ENCODE results near the gene TBPL2. TPM values are rescaled to one million over a fixed set of nuclear protein-coding genes. Genes with fewer than 3 reads are reported as not detected.
"Not testable (repeated sequence)": the region's sequence is repeated elsewhere in the genome, so short reads cannot be mapped to it uniquely, and the experiment has no call there.

The TBPL2 gene
- total RNA-seq, 6 experiments from 2014 or later = not detected

DNA sequence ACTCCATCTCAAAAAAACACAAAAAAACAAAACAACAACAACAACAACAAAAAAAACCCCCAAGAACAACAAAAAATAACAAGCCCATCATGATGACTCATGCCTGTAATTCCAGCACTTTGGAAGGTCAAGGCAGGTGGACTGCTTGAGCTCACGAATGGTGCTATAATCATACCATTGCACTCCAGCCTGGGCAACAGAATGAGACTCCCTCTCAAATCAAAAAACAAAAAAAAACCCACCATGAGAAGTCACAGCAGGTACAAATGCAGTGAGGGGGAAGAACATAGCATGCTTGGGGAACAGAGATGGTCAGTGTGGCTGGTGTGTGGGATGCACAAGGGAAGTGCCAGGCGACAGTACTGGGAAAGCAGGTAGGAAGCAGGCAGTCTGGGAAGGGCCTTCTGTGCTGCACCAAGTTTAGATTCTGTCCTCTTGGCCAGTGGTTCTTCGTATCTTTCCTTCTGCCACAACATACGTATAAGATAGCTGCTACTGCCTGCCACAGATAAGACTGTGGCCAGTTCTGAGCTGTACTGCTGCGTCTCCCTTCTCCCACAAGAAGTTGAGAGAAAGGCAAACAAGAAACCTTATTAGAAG, 56.8 kb downstream of the TBPL2 start:
- H3K4me1 Mint-ChIP-seq (ENCODE audit: low read depth) = peaks cover 57% of the 10 kb centered on the region
- TF ChIP-seq, protein P1, sequence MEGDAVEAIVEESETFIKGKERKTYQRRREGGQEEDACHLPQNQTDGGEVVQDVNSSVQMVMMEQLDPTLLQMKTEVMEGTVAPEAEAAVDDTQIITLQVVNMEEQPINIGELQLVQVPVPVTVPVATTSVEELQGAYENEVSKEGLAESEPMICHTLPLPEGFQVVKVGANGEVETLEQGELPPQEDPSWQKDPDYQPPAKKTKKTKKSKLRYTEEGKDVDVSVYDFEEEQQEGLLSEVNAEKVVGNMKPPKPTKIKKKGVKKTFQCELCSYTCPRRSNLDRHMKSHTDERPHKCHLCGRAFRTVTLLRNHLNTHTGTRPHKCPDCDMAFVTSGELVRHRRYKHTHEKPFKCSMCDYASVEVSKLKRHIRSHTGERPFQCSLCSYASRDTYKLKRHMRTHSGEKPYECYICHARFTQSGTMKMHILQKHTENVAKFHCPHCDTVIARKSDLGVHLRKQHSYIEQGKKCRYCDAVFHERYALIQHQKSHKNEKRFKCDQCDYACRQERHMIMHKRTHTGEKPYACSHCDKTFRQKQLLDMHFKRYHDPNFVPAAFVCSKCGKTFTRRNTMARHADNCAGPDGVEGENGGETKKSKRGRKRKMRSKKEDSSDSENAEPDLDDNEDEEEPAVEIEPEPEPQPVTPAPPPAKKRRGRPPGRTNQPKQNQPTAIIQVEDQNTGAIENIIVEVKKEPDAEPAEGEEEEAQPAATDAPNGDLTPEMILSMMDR (IDR thresholded peaks at IDR 0.05) = no peak
- peak overlapping the region; percentile 81 for H3K27ac Mint-ChIP-seq
- peak overlapping the region; percentile 82 for H3K4me3 Mint-ChIP-seq
- peaks cover 45% of the 10 kb centered on the region for H3K36me3 Mint-ChIP-seq (ENCODE audit: low read depth)
- peaks cover 2% of the 10 kb centered on the region; the same call in 1 of the 2 replicates for H3K27me3 Mint-ChIP-seq (ENCODE audit: insufficient read depth)
- no peaks in the 10 kb centered on the region for H3K9me3 Mint-ChIP-seq
- no peak for DNase-seq

DNA sequence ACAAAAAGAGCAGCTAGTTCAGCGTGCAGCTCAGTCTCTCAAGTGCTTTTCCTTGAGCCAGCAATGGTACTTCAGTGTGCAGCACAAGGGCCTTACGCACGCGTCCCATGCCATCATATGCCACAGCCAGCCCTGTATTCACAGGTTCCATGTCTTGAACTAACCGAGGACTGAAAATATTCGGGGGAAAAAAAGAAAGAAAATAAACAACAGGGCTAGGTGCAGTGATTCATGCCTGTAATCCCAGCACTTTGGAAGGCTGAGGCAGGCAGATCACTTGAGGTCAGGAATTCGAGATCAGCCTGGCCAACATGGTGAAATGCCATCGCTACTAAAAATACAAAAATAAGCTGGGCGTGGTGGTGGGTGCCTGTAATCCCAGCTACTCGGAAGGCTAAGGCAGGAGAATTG, 57.4 kb downstream of the TBPL2 start:
- H3K27ac Mint-ChIP-seq = peak overlapping the region; percentile 81
- not testable (repeated sequence) for H3K27me3 Mint-ChIP-seq (ENCODE audit: insufficient read depth); H3K9me3 Mint-ChIP-seq
- peaks cover 42% of the 10 kb centered on the region for H3K36me3 Mint-ChIP-seq (ENCODE audit: low read depth)
- H3K4me3 Mint-ChIP-seq = peak overlapping the region; percentile 82
- H3K4me1 Mint-ChIP-seq (ENCODE audit: low read depth) = peaks cover 51% of the 10 kb centered on the region
- peak; percentile 54 for DNase-seq

DNA sequence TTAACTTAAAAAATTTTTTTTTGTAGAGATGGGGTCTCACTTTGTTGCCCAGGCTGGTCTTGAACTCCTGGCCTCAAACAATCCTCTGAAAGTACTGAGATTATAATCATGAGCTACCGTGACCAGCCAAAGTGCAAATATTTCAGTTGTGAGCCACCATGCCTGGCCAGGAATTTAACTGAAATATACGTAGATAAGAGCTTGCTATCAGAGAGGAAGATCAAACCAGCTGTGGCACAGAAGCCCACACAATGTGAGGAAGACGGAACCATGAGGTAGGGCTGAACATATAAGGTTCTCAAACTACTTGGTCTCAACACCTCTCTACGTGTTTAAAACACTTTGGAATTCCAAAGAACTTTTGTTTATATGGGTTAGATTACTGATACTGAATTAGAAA, 57.9 kb downstream of the TBPL2 start:
- H3K4me3 Mint-ChIP-seq = peak overlapping the region; percentile 13; the same call in 1 of the 2 replicates
- peaks cover 38% of the 10 kb centered on the region for H3K36me3 Mint-ChIP-seq (ENCODE audit: low read depth)
- TF ChIP-seq, protein P1 (IDR thresholded peaks at IDR 0.05) = no peak
- peak overlapping the region; percentile 81 for H3K27ac Mint-ChIP-seq
- no peaks in the 10 kb centered on the region for H3K9me3 Mint-ChIP-seq
- H3K4me1 Mint-ChIP-seq (ENCODE audit: low read depth) = peaks cover 47% of the 10 kb centered on the region
- H3K27me3 Mint-ChIP-seq (ENCODE audit: insufficient read depth) = peaks cover under 1% of the 10 kb centered on the region; the same call in 1 of the 2 replicates
- DNase-seq = peak; percentile 51

DNA sequence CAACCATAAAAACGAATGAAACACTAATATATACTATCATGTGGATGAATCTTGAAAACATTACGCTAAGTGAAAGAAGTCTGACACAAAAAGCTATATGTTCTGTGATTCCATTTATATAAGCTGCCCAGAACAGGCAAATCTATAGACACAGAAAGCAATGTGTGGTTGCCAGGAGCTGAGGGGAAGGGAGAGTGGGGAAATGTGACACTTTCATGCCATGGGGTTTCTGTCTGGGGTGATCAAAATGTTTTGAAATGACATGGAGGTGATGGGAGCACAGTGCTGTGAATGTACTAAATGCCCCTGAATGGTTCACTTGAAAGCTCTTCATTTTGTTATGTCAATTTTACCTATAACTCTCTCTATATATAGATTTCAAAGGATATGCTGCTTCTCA, 58.9 kb downstream of the TBPL2 start:
- Mint-ChIP-seq H3K27me3 (ENCODE audit: insufficient read depth) (no peaks in the 10 kb centered on the region), H3K4me3 (no peak overlapping the region), H3K9me3 (no peaks in the 10 kb centered on the region), H3K36me3 (ENCODE audit: low read depth) (peaks cover 41% of the 10 kb centered on the region), H3K4me1 (ENCODE audit: low read depth) (peaks cover 47% of the 10 kb centered on the region), H3K27ac (peak overlapping the region; percentile 61)
- no peak for DNase-seq
- TF ChIP-seq, protein P1 (IDR thresholded peaks at IDR 0.05) = no peak

DNA sequence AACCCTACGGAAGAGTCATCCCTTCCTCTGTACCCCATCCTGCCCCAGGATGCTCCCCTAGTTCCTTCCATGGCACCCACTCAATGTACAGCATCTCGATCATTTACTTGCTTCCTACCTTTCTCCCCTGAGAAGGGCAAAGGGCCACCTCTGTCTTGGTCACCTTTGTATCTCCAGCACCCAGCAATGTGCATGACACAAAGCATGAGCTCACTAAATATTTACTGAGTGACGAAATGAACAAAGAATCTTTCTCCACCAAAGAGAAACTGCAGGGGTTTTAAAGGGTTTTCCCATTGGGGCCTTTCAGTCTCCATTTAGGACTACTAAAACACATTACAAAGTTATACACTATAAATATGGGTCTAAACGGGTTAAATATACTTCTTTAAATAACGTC, 59.4 kb downstream of the TBPL2 start:
- TF ChIP-seq, protein P1 (IDR thresholded peaks at IDR 0.05) = no peak
- Mint-ChIP-seq H3K27ac (no peak overlapping the region), H3K36me3 (ENCODE audit: low read depth) (peaks cover 45% of the 10 kb centered on the region), H3K4me3 (no peak overlapping the region), H3K9me3 (no peaks in the 10 kb centered on the region), H3K27me3 (ENCODE audit: insufficient read depth) (no peaks in the 10 kb centered on the region), H3K4me1 (ENCODE audit: low read depth) (peaks cover 44% of the 10 kb centered on the region)
- no peak for DNase-seq

DNA sequence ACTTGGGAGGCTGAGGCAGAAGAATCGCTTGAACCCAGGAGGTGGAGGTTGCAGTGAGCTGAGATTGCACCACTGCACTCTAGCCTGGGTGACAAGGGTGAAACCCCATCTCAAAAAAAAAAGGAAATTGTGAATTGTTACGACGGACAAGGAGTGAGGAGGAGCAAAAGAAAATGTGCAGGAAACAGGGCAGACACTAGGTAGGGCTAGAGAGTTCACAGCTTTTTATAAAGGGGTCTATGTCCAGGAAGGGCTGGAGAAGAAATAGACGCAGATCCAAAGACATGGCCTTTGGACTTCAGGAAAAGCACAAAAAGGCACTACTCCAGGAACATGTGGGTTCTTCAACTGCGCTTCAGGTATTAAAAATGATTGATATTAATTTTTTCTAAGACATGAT, 63.2 kb downstream of the TBPL2 start:
- peaks cover 39% of the 10 kb centered on the region for H3K36me3 Mint-ChIP-seq (ENCODE audit: low read depth)
- H3K9me3 Mint-ChIP-seq = no peaks in the 10 kb centered on the region
- no peak for DNase-seq
- H3K27ac Mint-ChIP-seq = no peak overlapping the region
- H3K4me3 Mint-ChIP-seq = no peak overlapping the region
- TF ChIP-seq, protein P1 (IDR thresholded peaks at IDR 0.05) = 0 out of 2 replicates have a peak, but pooled peaks have one; percentile 4
- H3K4me1 Mint-ChIP-seq (ENCODE audit: low read depth) = peaks cover 28% of the 10 kb centered on the region
- H3K27me3 Mint-ChIP-seq (ENCODE audit: insufficient read depth) = no peaks in the 10 kb centered on the region

All from HFFc6 (cell line).